Natural killer cell (primary cell): Measurements from ENCODE around the gene IRX1. TPM values are rescaled to one million over a fixed set of nuclear protein-coding genes. Genes with fewer than 3 reads are reported as not detected.

Experiments used
- ATAC-seq, 3 donors: fragments of 150-1000 bp in 2 of 3; fragments of 200-7000 bp in 1 of 3; cut with Tn5 transposase; 1 replicate in 1 of 3; 2 replicates in 2 of 3; pipeline ENCODE4 v1.10.0; 2021; ENCODE audit warnings: mild to moderate bottlenecking in 2 of 3, moderate library complexity in 2 of 3
- DNase-seq, 2 donors: peaks; one replicate each; pipeline versions ENCODE4 v3.0.0 to v3.0.0-alpha.2; 2013 to 2021; ENCODE audit warnings: mixed read lengths in 1 of 2
- H3K27ac ChIP-seq: one replicate; pipeline ENCODE4 v1.5.1; 2013; ENCODE audit warnings: mild to moderate bottlenecking, low read length
- H3K27me3 ChIP-seq: one replicate; pipeline ENCODE4 v1.6.1; 2013; ENCODE audit warnings: low read length; ENCODE audit not compliant: control insufficient read depth, insufficient read depth
- H3K36me3 ChIP-seq: one replicate; pipeline ENCODE4 v1.6.1; 2013; ENCODE audit warnings: low read length; ENCODE audit not compliant: control insufficient read depth, insufficient read depth
- H3K4me1 ChIP-seq: one replicate; pipeline ENCODE4 v1.6.1; 2013; ENCODE audit warnings: low read length; ENCODE audit not compliant: control insufficient read depth, insufficient read depth
- H3K4me3 ChIP-seq: one replicate; pipeline ENCODE4 v1.5.1; 2013; ENCODE audit warnings: low read length
- H3K9me3 ChIP-seq: one replicate; pipeline ENCODE4 v1.6.1; 2013; ENCODE audit warnings: low read length; ENCODE audit not compliant: control insufficient read depth, insufficient read depth
- H3K27ac Mint-ChIP-seq, 2 donors: one replicate each; pipeline ENCODE4 v1.8.0; 2022; ENCODE audit warnings: mild to moderate bottlenecking in 2 of 2, mixed read lengths in 2 of 2, moderate library complexity in 1 of 2
- H3K27me3 Mint-ChIP-seq, 2 donors: one replicate each; pipeline ENCODE4 v1.8.0; 2022; ENCODE audit warnings: low read depth in 2 of 2, mixed read lengths in 2 of 2
- H3K36me3 Mint-ChIP-seq: one replicate; pipeline ENCODE4 v1.8.0; 2022; ENCODE audit warnings: mixed read lengths
- H3K4me1 Mint-ChIP-seq, 2 donors: one replicate each; pipeline ENCODE4 v1.8.0; 2022; ENCODE audit warnings: mixed read lengths in 2 of 2
- H3K4me3 Mint-ChIP-seq: one replicate; pipeline ENCODE4 v1.8.0; 2022; ENCODE audit warnings: mild to moderate bottlenecking, moderate library complexity, mixed read lengths
- H3K9me3 Mint-ChIP-seq, 2 donors: one replicate each; pipeline ENCODE4 v1.8.0; 2022; ENCODE audit warnings: mixed read lengths in 2 of 2
- WGBS: methylation state at CpG from one replicate; pipeline ENCODE4 v1.1.7; 2013; ENCODE audit warnings: missing lambda C conversion rate; ENCODE audit not compliant: insufficient coverage; 5-methylcytosine and 5-hydroxymethylcytosine counted together
- intact Hi-C: fragments of 100-400 bp; cut with micrococcal nuclease; formaldehyde crosslinking; loops from one replicate; pipeline ENCODE4 v1.14.2; 2022
- total RNA-seq, 4 donors: library from RNA; stranded (reverse); fragments of 120-200 nt in 1 of 4; gene quantifications; one replicate each; pipeline versions ENCODE4 v1.2.3 to v1.2.4, GENCODE V29; 2013 to 2022
- TF ChIP-seq, protein P1 (sequence below): fragments of 200-600 bp; IDR thresholded peaks from one replicate; pipeline ENCODE4 v1.8.0; 2022; ENCODE audit warnings: antibody characterized with exemption

IRX1 gene
- total RNA-seq, 3 donors from 2014 or later (not counting 1 experiment from before 2014, with no cell fraction given), result not detected

DNA sequence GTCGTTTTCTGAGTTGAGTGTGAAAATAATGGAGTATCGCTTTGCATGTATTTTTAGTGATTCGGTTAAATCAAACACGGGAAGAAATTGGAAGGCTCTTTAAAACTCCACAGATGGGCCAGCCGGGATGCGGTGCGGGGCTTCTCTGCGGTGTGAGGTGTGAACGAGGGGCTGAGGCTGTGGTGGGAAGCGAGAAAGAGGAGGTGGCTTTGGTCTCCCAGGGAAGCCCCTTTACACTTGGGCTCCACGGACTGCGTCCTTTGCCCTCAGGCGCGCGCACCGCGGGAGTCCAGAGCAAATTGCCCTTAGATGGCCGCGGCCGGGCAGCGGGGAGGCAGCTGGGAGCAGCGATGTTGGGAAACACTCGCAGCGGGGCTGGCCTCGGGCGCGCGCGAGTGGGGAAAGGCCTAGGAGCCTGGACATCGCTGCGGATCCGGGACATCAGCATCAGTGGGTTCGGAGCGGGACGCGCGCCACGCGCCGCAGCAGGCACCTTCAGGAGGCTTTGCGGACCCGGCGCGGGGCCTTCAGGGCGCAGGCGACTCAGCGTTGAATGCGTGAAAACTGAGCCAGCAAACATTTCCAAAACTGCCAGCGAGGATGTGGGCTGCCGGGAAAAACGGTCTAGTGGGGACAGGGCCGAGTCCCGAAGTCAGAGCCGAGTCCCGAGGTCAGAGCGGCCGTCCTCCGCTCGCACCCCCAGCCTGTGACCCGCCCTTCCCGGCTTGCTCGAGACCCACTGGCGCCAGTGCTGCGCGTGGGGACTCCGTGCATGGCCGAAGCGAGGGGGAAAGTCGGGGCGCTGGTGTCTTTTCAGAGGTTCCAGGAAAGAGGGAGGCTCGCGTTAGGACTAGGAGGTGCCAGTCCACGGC lies 6.5 kb downstream of the IRX1 start:
- ATAC-seq (no peak), DNase-seq (no peak)
- Mint-ChIP-seq H3K36me3 (peaks cover 11% of the 10 kb centered on the region), H3K4me3 (peak overlapping the region; percentile 74), H3K4me1 (peaks cover 10 to 14% of the 10 kb centered on the region in 2 donors), H3K9me3 (no peaks in the 10 kb centered on the region), H3K27me3 (peaks cover 70 to 76% of the 10 kb centered on the region in 2 donors), H3K27ac (no peak overlapping the region)
- H3K4me3 ChIP-seq, result no peak overlapping the region
- H3K27ac ChIP-seq, result no peak overlapping the region
- no peaks in the 10 kb centered on the region for H3K36me3 ChIP-seq
- no peaks in the 10 kb centered on the region for H3K9me3 ChIP-seq
- WGBS, result 9% methylated on average over 73 of the region's 73 CpGs
- peaks cover 28% of the 10 kb centered on the region for H3K27me3 ChIP-seq
- intact Hi-C loops, result no loop called here
- no peaks in the 10 kb centered on the region for H3K4me1 ChIP-seq
- TF ChIP-seq, protein P1, sequence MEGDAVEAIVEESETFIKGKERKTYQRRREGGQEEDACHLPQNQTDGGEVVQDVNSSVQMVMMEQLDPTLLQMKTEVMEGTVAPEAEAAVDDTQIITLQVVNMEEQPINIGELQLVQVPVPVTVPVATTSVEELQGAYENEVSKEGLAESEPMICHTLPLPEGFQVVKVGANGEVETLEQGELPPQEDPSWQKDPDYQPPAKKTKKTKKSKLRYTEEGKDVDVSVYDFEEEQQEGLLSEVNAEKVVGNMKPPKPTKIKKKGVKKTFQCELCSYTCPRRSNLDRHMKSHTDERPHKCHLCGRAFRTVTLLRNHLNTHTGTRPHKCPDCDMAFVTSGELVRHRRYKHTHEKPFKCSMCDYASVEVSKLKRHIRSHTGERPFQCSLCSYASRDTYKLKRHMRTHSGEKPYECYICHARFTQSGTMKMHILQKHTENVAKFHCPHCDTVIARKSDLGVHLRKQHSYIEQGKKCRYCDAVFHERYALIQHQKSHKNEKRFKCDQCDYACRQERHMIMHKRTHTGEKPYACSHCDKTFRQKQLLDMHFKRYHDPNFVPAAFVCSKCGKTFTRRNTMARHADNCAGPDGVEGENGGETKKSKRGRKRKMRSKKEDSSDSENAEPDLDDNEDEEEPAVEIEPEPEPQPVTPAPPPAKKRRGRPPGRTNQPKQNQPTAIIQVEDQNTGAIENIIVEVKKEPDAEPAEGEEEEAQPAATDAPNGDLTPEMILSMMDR, result no peak

DNA sequence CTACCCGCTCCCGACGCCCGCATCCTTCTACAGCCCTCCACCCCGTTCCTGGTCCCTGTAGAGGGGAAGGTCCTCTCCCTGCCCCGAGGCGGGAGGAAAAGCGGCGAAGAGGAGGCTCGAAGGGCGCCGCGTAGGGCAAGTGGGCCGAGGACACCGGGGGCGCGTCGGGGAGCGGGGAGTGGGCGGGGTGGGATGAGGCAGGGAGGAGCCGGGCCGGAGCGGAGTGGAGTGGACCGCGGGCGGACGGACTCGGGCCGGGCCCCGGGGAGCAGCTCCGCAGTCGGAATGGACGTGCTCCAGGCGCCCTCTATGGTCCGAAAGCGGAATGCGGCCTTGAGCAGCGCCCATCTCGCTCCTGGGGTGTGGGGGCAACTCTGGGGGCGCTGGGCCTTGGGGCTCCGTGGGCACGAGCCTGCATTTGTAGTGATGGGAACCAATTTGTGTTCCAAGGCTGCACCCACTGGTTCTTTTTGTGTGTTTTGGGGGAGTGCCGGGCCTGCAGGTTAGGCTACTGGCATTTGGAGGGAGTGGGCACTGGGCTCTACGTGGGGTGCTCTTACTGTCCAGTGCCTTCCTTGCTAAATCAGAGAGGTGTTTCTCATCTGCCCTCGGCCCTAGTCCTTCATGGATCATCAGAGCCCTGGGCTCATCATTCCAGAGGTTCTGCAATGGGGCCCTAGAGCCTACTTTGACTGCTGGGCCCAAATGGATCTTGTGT lies 7.3 kb downstream of the IRX1 start:
- Mint-ChIP-seq H3K27me3 (peaks cover 72 to 76% of the 10 kb centered on the region in 2 donors), H3K4me1 (peaks cover 10 to 14% of the 10 kb centered on the region in 2 donors), H3K36me3 (peaks cover 11% of the 10 kb centered on the region), H3K9me3 (no peaks in the 10 kb centered on the region), H3K4me3 (peak overlapping the region; percentile 31), H3K27ac (no peak overlapping the region)
- Histone ChIP-seq H3K4me3 (no peak overlapping the region), H3K27me3 (peaks cover 24% of the 10 kb centered on the region), H3K27ac (no peak overlapping the region), H3K9me3 (no peaks in the 10 kb centered on the region), H3K36me3 (no peaks in the 10 kb centered on the region), H3K4me1 (no peaks in the 10 kb centered on the region)
- WGBS, result 11% methylated on average over 45 of the region's 45 CpGs
- no peak for DNase-seq
- TF ChIP-seq, protein P1, result no peak
- ATAC-seq, result peak in 1 of 3 donors; percentile 52
- intact Hi-C loops, result no loop called here

DNA sequence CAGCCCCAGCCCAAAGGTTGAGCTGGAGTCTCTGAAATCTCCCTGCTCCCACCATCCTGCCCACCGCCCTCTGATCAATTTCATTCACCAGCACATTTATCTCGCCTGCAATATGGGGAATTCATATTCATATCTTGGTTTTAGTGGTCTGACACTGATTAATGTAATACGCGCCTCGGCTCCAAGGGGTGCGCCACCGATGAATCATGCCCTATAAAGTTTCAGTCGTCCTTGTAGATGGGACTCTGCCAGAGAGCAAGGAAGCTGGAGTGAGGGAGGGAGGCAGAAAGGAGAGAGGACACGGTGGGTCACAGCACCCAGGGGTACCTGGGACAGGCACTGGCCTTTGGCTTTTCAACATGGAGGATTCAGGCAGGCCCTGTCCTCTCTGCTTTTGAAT lies 8.9 kb downstream of the IRX1 start:
- peaks cover 23% of the 10 kb centered on the region for H3K27me3 ChIP-seq
- no peaks in the 10 kb centered on the region for H3K36me3 ChIP-seq
- DNase-seq, result no peak
- H3K9me3 ChIP-seq, result no peaks in the 10 kb centered on the region
- peaks cover 10 to 14% of the 10 kb centered on the region in 2 donors for H3K4me1 Mint-ChIP-seq
- H3K9me3 Mint-ChIP-seq, result no peaks in the 10 kb centered on the region
- intact Hi-C loops, result no loop called here
- no peak overlapping the region for H3K4me3 ChIP-seq
- TF ChIP-seq, protein P1, result no peak
- ATAC-seq, result no peak
- no peaks in the 10 kb centered on the region for H3K4me1 ChIP-seq
- peaks cover 11% of the 10 kb centered on the region for H3K36me3 Mint-ChIP-seq
- no peak overlapping the region for H3K27ac ChIP-seq
- peaks cover 64 to 75% of the 10 kb centered on the region in 2 donors for H3K27me3 Mint-ChIP-seq
- H3K4me3 Mint-ChIP-seq, result no peak overlapping the region
- WGBS, result 69% methylated on average over 9 of the region's 9 CpGs
- H3K27ac Mint-ChIP-seq, result no peak overlapping the region
